DMS53 treated with DMSO at 0.1 percent for 48 hours (cell line): ENCODE measurements around the gene SMCO2.

Experiments used
- DNase-seq: peaks from one replicate; lab custom pipeline; 2025; ENCODE audit not compliant: unreplicated experiment; lab: John Stamatoyannopoulos, UW

SMCO2 gene

GRCh38 chr12:27446436-27446835 is at the start of gene SMCO2:
Gene SMCO2, plus strand, starts transcription at chr12:27446736. Its CDS starts 23,896 bp downstream, at chr12:27470632.
- DNase-seq, result no peak

GRCh38 chr12:27398466-27398865 is 48.1 kb upstream of the SMCO2 start:
- DNase-seq, result no peak

GRCh38 chr12:27399074-27399473 is 47.5 kb upstream of the SMCO2 start:
- no peak for DNase-seq

- DNase-seq, result no peak
Observed at GRCh38 chr12:27400856-27401354, 45.6 kb upstream of the SMCO2 start.

- no peak for DNase-seq
Observed at GRCh38 chr12:27412047-27412446, 34.5 kb upstream of the SMCO2 start.

GRCh38 chr12:27422697-27423096 is 23.8 kb upstream of the SMCO2 start:
- DNase-seq, result no peak

- peak; percentile 74 for DNase-seq
Observed at GRCh38 chr12:27424631-27425230, 21.8 kb upstream of the SMCO2 start.

GRCh38 chr12:27425306-27425705 is 21.2 kb upstream of the SMCO2 start:
- DNase-seq, result no peak

GRCh38 chr12:27426743-27427487 is 19.6 kb upstream of the SMCO2 start:
- DNase-seq, result no peak

GRCh38 chr12:27427824-27428223 is 18.7 kb upstream of the SMCO2 start:
- DNase-seq, result peak; percentile 16

GRCh38 chr12:27428466-27428865 is 18.1 kb upstream of the SMCO2 start:
- DNase-seq, result no peak

- DNase-seq, result no peak
Observed at GRCh38 chr12:27429606-27430005, 16.9 kb upstream of the SMCO2 start.

GRCh38 chr12:27431185-27431584 is 15.4 kb upstream of the SMCO2 start:
- no peak for DNase-seq

- DNase-seq, result peak; percentile 36
Observed at GRCh38 chr12:27434673-27435565, 11.6 kb upstream of the SMCO2 start.

- DNase-seq, result no peak
Observed at GRCh38 chr12:27436029-27436428, 10.5 kb upstream of the SMCO2 start.

GRCh38 chr12:27436768-27437167 is 9.8 kb upstream of the SMCO2 start:
- no peak for DNase-seq

- DNase-seq, result no peak
Observed at GRCh38 chr12:27437839-27438238, 8.7 kb upstream of the SMCO2 start.

- DNase-seq, result no peak
Observed at GRCh38 chr12:27447761-27448160, 1.2 kb downstream of the SMCO2 start.

- DNase-seq, result no peak
Observed at GRCh38 chr12:27449026-27449425, 2.5 kb downstream of the SMCO2 start.

GRCh38 chr12:27449893-27450534 is 3.5 kb downstream of the SMCO2 start:
- no peak for DNase-seq
